NCI-H82 treated with DMSO at 0.1 percent for 48 hours (cell line): ENCODE measurements around the gene MRS2.
"Not testable (repeated sequence)": the region's sequence is repeated elsewhere in the genome, so short reads cannot be mapped to it uniquely, and the experiment has no call there.

Experiments used
- DNase-seq: peaks from one replicate; lab custom pipeline; 2025; ENCODE audit not compliant: unreplicated experiment; lab: John Stamatoyannopoulos, UW

Gene MRS2

GRCh38 chr6:24402697-24403500 lies at the start of gene MRS2:
MRS2 (plus strand) TSS chr6:24402936; CDS start chr6:24403047, 111 bp downstream.
- DNase-seq, result peak; percentile 64

- peak; percentile 75 for DNase-seq
Observed at GRCh38 chr6:24353861-24354260, 48.9 kb upstream of the MRS2 start.

GRCh38 chr6:24355393-24355792 lies 47.3 kb upstream of the MRS2 start:
- DNase-seq, result no peak

GRCh38 chr6:24356310-24356973 lies 46.3 kb upstream of the MRS2 start:
- DNase-seq, result no peak

DNA sequence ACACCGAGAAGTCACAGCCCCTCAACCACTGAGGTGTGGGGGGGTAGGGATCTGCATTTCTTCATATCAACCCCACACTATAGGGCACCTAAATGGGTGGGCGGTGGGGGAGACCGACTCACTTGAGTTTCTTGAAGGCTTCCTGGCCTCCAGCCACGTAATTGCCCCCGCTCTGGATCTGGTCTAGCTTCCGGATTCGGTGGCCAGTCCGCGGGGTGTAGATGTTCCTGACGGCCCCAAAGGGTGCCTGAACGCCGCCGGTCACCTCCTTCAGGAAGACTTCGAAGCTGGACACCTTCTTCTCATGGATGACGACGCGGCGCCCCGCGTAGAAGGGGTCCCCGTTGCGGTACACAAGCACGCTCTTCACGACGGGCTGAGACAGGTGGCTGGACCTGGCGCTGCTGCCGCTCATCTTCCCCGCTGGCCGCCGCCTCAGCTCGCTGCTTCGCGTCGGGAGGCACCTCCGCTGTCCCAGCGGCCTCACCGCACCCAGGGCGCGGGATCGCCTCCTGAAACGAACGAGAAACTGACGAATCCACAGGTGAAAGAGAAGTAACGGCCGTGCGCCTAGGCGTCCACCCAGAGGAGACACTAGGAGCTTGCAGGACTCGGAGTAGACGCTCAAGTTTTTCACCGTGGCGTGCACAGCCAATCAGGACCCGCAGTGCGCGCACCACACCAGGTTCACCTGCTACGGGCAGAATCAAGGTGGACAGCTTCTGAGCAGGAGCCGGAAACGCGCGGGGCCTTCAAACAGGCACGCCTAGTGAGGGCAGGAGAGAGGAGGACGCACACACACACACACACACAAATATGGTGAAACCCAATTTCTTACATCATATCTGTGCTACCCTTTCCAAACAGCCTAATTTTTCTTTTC lies 45.2 kb upstream of the MRS2 start, which contains the start of gene DCDC2:
Gene DCDC2 (minus strand): TSS at position 724 of the 883 bp plus-strand sequence. CDS start 309 bp downstream, at position 415.
- DNase-seq, result no peak

GRCh38 chr6:24358219-24358821 lies 44.4 kb upstream of the MRS2 start:
- DNase-seq, result no peak

DNA sequence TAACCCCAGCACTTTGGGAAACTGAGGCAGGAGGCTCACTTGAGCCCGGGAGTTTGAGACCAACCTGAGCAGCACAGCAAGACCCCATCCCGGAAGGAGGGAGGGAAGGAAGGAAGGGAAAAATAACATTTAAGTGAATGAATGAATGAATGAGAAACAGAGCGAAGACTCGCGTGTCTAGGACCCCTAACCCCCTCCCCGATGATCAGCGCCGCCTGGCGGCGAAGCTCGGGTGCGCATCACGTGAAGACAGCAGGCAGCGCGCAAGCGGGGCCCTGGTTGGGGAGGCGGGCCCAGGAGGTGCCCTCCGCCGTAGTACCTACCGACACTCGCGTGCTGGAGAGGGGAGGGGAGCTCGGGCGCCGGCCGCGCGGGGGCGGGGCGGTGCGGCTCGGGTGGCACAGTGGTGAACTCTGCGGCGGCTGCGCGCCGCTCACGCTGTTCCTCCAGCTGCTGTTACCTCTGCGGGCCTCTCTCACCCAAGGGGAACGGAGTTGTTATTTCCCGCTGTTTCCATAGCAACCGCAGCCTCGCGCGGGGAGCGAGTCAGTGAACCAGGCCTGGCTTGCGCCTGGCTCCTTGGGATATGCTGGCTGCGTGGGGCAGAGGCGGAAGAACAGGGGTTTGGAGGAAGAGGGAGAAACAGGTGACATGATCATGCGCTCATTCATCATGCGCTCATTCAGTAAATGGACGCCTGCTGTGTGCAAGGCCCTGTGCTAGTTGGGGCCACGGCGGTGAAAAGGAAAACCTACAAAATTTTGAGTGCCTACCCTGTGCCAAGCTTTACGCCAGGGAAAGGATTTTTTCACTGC lies 42.9 kb upstream of the MRS2 start:
- peak; percentile 51 for DNase-seq

- DNase-seq, result not testable (repeated sequence)
Observed at GRCh38 chr6:24362363-24362762, 40.4 kb upstream of the MRS2 start.

GRCh38 chr6:24365103-24365633 lies 37.6 kb upstream of the MRS2 start:
- DNase-seq, result not testable (repeated sequence)

DNA sequence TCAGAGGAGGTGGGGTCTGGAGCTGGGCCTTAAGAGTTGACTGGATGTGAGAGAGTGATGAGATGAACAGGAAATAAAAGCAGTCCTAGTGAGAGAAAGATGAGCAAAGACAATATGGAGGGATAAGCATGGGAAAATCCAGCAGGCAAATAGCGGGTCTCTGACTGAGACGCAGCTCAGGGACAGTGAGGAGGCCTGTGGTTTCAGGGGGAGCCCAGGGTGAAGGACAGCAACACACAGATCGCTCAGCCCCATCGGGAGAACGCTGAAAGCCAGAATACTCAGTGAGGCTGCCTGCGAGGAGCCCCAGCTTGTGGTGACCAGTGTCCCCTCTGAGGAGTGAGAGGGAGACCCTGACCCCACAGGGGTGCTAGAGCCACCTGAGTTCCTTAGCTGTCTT lies 28.1 kb upstream of the MRS2 start:
- DNase-seq, result no peak

- DNase-seq, result peak; percentile 28
Observed at GRCh38 chr6:24376871-24377270, 25.9 kb upstream of the MRS2 start.

DNA sequence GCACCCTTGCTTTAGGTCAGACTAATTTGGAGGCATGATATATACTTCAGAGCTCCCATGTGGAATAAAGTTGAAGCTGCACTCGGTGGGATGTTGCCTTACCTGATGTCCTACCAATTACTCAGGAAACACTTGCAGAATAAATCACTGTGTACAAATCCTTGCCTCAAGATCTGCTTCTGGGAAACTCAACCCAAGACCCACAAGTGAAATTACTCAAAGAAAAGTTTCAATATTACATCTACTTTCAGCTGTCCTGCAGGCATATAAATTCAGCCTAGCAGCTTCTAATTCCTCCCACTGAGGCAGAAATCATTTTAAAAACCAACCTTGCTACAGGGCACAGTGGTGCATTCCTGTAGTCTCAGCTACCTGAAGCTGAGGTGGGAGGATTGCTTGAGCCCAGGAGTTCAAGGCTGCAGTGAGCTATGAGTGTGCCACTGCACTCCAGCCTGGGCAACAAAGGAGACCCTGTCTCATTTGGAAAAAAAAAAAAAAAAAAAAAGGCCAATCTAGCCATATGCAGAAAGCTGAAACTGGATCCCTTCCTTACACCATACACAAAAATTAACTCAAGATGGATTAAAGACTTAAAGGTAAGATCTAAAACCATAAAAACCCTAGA lies 24.2 kb upstream of the MRS2 start:
- DNase-seq, result no peak

DNA sequence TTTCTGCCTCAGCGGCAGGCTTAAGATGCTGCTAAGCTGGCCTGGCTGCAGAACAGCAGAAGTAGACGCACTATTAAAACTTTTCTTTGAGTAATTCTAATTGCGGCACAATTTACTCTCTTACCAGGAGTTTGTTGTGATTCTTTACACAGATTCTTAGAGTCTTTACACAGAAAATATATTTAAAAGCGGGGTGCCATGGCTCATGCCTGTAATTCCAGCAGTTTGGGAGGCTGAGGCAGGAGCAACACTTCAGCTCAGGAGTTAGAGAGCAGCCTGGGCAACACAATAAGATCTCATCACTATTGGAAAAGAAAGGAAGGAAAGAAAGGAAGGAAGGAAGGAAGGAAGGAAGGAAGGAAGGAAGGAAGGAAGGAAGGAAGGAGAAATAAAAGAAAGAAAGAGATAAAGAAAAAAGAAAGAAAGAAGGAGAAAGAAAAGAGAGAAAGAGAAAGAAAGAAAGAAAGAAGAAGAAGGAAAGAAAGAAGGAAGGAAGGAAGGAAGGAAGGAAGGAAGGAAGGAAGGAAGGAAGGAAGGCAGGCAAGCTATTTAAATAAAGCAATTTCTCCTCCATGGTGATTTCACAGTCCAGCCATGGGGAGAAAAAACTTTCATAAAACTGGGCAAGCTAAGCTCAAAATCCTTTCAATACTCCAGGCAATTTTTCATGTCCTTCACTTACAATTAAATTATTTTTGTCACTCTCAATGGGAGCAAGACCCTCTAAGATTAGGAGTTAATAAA lies 21.1 kb upstream of the MRS2 start:
- no peak for DNase-seq

GRCh38 chr6:24382220-24382540 lies 20.6 kb upstream of the MRS2 start:
- no peak for DNase-seq

GRCh38 chr6:24382891-24383494 lies 19.7 kb upstream of the MRS2 start:
- DNase-seq, result not testable (repeated sequence)

GRCh38 chr6:24384369-24385130 lies 18.2 kb upstream of the MRS2 start:
- not testable (repeated sequence) for DNase-seq

DNA sequence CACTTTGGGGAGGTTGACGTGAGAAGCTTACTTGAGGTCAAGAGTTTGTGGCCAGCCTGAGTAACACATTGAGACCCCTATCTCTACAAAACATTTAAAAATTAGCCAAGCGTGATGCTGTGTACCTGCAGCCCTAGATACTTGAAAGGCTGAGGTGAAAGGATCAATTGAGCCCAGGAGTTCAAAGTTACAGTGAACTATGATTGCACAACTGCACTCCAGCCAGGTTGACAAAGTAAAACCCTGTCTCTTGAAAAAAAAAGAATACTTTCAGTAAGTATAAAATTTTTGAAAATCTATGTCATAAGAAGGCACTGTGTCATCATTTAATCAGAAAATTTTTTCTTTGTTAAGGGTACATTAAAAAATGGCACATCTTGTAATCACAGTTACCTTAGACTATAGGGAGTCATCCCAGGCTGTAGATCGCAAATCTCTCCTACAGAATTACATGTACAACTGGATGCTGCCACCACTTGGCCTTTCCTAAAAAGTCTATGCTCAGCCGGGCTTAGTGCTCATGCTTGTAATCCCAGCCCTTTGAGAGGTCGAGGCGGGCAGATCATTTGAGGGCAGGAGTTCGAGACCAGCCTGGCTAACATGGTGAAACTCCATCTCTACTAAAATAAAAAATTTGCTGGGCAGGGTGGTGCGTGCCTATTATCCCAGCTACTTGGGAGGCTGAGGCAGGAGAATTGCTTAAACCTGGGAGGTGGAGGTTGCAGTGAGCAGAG lies 17.0 kb upstream of the MRS2 start:
- DNase-seq, result no peak
